Activated CD8-positive, alpha-beta memory T cell treated with anti-CD3 and anti-CD28 coated beads, Interleukin-2, amount 50 U/mL, for 1 hour (primary cell): Measurements from ENCODE around the gene NRCAM.
"Not testable (repeated sequence)": the region's sequence is repeated elsewhere in the genome, so short reads cannot be mapped to it uniquely, and the experiment has no call there.

ENCODE experiments used
- DNase-seq: peaks from one replicate; pipeline ENCODE4 v3.0.0-alpha.2; 2020; ENCODE audit errors: extremely low read depth

The NRCAM gene

DNA sequence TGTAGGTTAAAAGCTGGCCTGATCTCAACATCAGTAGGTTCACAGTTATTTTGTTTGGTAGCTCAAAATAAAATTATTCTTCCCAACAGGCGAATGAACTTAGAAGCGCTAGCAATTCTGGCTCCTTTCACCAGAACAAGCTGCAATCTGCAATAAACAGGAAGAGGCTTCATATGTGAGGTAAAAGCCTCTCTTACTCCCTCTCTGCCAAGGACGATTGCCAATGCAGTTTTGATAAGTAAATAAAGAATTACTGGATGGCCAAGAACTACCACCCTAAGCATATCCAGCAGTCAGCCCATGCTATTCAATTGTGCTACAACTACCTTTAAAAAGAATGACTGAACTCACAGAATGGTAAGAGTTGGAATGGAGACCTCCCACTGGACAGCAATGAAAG lies 176.1 kb downstream of the NRCAM start:
- DNase-seq: no peak

DNA sequence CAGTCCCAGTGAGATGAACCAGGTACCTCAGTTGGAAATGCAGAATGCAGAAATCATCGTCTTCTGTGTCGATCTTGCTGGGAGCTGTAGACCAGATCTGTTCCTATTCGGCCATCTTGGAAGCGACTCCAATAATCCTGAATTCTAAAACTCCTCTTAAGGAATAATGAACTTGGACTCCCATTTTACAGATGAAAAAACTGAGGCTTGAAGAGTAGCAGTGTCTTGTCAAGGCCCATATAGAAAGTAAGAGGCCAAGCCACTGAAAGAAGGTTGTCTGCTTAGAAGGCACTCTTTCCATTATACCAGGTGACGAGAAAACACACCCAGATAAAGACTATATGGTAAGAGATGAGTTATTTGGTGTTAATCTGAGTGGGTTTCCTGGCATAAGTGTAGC lies 177.5 kb downstream of the NRCAM start:
- DNase-seq: no peak

DNA sequence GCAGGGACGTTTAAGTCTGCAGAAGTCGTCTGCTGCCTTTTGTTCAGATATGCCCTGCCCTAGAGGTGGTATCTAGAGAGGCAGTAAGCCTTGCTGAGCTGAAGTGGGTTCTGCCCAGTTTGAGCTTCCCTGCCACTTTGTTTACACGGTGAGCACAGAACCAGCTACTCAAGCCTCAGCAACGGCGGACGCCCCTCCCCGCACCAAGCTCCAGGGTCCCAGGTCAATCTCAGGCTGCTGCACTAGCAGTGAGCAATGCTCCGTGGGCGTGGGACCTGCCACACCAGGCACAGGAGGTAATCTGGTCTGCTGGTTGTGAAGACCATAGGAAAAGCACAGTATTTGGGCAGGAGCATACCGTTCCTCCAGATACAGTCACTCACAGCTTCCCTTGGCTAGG lies 178.0 kb downstream of the NRCAM start:
- DNase-seq: no peak

DNA sequence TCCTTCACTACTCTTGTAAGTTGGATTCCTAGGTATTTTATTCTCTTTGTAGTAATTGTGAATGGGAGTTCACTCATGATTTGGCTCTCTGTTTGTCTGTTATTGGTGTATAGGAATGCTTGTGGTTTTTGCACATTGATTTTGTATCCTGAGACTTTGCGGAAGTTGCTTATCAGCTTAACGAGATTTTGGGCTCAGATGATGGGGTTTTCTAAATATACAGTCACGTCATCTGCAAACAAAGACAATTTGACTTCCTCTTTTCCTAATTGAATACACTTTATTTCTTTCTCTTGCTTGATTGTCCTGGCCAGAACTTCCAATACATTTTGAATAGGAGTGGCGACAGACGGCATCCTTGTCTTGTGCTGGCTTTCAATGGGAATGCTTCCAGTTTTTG lies 181.8 kb downstream of the NRCAM start:
- DNase-seq: not testable (repeated sequence)

DNA sequence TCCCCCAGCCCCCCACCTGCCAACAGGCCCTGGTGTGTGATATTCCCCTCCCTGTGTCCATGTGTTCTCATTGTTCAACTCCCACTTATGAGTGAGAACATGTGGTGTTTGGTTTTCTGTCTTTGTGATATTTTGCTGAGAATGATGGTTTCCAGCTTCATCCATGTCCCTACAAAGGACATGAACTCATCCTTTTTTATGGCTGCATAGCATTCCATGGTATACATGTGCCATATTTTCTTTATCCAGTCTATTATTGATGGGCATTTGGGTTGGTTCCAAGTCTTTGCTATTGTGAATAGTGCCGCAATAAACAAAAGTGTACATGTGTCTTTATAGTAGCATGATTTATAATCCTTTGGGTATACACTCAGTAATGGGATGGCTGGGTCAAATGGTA lies 183.3 kb downstream of the NRCAM start:
- DNase-seq: not testable (repeated sequence)

DNA sequence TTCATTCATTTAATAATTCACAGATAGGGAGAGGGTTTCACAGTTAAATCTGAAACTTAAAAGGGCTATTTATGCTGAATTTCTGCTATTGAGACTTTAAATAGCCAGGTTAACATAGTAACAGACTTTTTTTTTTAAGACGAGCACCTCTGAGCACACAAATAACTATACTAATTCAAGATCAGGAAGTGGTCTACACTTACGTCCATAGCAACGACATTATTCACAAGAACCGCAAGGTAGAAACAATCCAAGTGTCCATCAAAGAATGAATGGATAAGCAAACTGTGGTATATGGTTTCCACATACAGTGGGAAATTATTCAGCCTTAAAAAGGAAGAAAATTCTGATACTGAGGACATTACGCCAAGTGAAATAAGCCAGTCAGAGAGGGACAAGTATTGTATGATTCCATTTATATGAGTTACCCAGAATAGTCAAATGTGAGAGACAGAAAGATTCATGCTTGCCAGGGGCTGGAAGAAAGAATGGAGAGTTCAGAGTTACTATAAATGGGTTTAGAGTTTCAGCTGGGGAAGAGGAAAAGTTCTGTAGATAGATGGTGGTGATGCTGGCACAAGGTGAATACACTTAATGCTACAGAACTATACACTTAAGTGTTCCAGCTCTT lies 185.7 kb downstream of the NRCAM start:
- no peak for DNase-seq

DNA sequence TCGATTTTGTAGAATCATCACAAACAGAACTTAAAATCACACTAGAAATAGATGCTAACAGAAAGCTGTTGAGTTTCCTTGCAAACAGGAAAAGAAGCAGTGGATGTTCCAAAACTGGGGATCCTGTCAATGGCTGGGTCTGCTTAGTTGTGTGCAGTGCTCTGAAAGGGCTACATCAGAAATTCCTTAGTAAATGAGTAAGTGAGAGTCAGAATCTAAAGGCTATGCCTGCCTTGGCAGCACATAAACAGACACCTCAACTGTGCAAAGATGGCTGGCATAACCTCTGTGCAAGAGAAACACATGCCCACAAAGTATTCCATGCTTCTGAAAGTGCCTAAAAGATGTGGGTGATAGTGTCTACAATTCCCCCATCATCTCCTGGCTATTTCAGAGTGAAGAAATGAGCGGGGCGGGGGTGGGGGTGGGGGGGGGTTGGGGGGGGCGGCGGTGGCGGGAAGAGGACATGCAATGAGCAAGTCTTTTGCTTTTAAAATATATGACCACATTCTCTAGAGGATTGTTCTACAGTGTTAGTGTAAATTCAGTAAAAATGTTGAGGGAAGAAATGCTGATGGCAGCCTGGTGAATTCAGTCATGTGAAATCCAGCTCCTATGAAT lies 187.9 kb downstream of the NRCAM start:
- DNase-seq: no peak

DNA sequence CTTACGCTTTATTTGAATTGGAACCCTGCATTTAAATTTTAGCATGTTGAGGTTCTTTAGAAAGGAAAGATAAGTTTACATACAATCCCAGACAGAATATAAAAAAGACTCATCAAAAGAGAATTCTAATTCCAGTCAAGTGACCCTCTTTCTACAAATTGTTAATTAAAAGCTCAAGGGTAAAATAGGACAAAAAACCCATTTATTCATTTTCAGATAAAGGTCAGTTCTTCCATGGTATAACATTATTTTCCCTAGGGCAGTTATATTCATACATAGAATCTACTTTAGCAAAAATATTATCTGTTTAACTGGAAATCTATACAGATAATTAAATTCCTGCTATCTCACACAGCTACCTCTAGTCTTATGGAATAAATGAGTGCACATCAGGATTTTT lies 188.6 kb downstream of the NRCAM start:
- no peak for DNase-seq

DNA sequence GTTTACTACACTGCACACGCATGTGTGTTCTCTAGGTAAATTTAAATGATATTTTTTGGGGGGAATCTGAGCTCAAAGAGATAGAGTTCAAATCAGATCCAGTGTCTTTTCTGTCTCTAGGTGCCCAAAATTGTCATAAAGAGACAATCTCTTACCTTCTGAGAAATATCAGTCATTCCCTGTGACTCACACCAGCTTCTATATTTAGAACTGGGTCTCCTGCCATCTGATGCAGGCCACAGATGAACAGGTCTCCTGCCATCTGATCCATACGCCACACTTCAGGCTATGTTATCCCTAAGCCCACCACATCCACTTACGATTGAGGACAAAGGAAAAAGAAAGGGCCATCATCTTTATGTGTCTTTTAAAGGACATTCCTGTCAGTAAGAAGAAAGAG lies 189.7 kb downstream of the NRCAM start:
- no peak for DNase-seq

DNA sequence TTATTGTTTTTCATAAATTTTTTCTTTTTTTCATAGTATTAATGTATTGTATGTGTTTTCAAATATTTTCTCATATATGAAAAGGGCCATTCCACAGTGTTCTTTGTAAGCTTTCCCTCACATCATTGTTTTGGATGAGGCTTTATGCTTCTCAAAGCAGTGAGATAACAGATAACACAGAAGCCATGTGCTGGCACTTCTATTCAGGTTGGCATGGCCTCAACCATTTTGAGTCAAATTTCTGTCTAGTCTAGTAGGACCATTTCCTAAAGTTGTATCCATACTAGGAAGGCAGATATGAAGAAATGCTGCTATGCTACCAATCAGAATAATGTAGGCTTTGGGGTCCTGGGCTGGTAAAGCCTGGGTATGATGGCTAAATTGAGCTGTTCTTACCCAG lies 190.2 kb downstream of the NRCAM start:
- DNase-seq: no peak

DNA sequence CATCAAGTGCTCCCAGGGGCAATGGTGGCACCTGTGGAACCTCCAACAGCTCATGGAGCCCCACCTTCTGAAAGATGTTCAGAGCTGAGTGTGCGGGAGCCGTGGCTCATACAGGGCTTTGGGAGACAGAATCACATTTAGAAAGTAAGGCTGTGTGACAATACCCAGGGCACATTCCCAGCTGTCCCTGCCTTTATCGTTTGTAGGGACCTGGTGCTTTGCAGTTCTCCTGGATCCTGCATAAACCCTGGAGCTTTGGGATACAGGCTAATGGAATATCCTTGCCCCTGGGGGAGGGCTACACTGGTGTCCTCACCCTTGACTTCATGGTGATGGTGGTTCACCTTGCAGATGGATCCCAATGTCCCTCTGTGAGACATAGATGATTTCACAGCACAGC lies 191.2 kb downstream of the NRCAM start:
- DNase-seq: no peak

DNA sequence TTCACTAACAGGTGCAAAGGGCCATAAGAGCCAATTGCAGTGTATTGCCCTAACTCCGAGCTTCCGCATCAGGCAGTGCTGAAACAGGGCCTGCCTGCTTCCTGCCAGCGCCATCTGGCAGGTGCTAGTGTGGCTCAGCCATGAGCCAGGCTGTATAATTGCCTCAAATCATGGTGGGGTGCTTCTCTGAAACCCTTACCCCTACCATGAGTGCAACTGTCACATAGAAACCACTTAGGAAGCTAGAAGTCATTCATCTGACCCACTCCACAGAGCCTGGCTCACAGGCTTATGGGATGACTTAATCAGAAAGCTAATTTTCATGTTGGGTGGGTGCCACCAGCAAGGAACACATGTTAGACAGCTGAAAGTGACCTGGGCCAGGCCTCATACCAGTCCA lies 192.8 kb downstream of the NRCAM start:
- no peak for DNase-seq

DNA sequence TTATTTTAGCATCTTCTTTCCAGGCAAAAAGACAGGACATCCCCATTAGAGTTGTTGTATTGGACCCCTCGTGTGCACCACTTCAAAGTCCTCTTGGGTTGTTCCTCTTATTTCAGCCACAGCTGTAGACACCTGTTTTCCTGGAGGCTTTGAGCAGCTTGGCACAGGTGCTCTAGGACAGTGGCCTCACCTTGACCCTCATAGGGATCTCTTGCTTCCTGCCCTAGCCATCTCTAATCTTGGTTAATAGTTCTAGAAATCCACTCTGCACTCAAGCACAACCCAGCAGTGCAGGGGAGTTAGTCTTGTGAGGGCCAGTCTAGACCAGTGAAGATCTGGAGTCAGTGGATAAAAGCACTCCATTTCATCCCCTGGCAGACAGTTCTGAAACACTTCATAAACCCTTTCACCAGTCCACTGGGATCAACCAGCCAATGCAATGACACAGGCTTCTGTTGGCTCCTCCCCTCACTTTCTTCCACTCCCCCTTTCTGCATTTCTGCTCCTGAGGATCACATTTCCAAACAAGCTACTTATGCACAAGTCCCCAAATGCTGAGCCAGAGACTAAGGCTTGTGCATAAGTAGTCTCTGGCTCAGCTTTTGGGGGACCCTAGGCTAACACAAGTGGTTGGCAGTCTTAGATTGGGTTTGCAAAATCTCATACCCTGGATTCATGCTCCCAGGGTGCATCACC lies 194.5 kb downstream of the NRCAM start:
- no peak for DNase-seq

DNA sequence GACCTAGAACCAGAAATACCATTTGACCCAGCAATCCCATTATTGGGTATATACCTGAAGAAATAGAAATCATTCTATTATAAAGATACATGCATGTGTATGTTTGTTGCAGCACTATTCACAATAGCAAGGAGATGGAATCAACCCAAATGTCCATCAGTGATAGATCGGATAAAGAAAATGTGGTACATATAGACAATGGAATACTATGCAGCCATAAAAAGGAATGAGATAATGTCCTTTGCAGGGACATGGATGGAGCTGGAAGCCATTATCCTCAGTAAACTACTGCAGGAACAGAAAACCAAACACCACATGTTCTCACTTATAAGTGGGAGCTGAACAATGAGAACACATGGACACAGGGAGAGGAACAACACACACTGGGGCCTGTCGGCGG lies 196.8 kb downstream of the NRCAM start:
- DNase-seq: not testable (repeated sequence)

DNA sequence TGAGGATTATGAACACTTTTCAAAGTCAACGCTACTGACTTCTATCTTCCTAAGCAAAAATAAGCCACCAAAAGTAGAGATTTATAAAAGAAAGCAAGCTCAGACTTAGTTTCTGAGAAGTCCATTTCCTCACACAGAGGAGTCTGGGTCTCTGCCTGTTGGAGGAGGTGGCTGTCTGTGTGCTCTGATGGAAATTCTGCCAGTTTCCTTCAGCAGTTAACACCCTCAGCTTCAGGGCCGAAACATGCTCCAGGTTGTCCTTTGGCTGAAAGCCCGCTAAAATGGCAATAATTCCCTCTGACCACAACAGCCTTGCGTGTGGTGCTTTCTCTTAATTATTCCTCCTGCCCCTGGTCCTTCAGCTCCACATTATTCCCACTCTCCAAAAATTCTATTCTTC lies 198.3 kb downstream of the NRCAM start:
- DNase-seq: no peak

DNA sequence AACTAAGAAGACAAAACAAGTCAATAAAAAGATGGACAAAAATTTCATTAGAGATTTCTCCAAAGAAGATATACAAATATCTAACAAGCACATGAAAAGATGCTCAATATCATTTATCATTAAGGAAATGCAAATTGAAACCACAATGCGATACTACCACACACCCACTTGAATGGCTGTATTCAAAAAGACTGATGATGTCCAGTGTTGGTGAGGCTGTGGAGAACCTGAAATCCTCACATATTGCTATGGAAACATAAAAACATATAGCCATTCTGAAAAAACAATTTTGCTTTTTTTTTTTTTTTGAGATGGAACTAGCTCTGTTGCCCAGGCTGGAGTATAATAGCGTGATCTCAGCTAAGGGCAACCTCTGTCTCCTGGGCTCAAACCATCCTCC lies 202.0 kb downstream of the NRCAM start:
- DNase-seq: no peak

DNA sequence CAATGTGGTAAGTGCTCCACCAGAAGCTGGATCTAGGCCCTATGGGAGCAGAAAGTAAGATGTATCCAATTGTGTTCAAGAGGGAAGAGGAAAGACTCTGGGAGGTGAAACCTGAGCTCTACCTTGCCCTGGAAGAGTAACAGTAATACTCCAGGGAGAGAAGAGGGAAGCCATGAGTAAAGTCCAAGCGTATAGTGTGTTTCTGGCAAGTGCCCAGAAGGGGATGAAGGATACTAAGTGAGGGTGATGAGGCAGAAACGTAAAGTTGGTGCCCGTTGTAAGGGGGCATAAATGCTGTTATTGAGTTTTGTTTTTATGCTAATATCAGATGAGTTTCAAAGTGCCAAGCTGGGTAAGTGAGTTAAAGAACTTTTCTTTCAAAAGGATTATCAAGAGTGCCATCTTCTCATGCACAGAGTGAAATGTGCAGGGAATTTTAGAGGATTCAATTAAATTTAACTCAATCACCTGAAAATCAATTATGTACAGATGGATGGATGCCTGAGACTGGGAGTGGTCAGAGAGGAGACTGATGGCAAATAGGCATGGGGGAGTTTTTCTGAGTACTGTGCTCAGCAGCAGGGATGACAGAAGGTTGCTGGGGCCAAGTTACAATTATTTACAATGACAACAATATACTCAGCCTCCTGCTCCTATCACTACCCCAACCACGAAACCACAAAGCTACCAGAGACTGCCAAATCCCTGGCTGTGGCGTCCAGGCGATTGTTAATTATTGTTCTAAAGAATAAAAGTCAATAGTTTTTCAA lies 202.8 kb downstream of the NRCAM start:
- no peak for DNase-seq

DNA sequence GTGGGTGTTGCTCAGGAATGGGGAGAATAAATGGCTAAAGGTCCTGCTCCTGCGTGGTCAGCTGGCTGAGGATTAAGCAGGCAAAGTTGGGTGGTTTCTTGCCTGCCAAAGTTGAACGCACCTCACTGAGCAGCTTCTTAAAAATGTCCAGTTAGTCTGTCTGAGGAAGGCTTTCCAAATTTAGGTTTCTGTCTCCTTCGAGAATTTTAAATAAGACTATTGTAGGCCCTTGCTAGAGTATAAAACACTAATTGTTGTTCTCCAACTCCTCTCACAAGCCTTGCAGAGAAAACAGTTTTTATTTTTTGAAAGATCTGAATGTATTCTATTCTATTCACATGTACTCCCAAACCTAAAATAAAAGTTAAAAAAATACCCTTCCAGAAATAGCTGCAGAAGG lies 204.1 kb downstream of the NRCAM start:
- no peak for DNase-seq

DNA sequence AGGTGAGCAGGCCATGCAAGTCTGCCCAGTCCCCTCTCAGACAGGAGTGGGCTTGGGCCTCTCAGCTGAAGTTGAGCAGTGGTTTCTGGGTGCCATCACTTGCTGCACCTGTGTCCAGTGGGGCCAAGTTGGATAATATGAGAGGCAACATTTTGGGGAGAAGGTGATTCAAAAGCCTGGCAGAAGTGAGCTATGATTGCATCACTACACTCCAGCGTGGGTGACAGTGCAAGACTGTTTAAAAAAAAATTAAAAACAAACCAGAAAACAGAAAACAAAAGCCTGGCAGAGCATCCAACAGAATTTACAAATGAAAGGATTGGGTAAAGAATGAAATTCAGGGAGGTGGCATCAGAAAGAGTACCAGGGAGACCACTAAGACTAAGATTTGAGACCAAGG lies 204.5 kb downstream of the NRCAM start:
- no peak for DNase-seq

DNA sequence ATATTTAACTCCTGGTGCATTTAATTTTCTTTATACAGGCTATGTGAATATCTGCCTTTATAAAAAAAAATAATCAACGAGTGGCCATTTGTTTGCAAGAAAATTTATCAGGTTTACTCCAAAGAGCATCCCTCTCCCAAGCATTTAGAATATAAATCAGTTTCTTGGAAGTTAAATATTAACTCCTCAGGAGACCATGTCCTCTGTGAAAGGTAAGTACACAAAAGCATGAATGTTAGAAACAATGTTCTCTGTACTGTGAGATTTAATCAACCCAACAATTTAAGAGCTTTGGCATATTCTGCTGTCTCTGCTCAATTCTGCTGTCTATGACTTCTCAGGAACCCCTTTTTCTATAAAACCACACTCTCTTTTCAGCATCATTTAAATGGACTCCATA lies 206.8 kb downstream of the NRCAM start:
- DNase-seq: no peak

DNA sequence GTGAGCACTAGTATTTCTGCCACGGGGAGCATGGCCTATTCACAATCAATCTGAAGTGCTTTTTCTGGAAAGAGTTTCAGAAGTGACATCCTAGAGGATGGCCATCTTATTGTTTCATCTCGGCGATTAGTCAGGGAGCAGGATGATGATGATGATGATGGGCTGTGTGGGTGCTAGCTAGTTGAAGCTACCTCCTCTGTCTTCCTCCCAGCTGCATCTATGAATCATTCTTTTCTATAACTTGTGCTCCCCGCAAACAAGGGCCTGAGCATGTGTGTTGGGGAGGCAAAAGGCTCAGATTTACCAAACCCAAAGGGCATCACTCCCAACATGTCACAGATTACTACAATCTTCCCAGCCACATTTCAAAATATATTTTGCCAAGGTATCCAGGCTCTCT lies 207.4 kb downstream of the NRCAM start:
- no peak for DNase-seq

DNA sequence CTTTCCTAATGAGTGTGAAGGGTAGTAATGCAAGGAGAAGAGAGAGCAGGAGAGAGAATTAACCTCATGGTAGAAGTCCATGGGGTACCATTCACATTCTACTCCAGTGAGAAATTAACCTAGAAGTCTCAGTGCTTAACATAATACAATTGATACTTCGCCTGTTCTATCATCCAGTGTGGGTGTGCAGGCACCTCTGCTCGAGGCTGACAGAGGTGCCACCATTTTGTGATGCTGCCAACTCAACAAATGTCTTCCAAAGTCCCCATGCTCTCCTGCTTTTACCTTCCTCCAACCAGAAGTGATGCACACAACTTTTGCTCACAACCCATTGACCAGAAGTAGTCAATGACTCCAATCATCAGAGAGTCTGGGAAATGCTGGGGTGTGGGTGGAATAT lies 207.8 kb downstream of the NRCAM start:
- DNase-seq: no peak

DNA sequence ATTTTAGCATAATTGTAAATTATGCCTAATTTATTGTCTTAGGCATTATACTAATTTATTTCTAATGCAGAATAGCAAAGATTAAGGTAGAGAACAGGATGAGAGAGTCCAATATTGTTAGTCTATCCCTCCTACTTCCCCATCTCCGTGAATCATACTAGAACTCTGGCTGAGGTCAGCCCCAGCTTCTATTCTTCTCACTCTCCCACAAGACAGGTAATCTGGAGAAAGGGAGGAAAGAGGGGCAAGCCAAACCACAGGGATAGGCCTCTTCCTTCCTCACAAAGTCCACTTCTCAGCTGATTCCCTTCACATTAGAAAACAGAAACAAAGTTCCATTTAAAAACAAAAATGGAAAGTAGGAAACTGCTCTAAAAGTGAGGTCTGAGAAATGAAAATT lies 208.6 kb downstream of the NRCAM start:
- no peak for DNase-seq
